H9 (cell line): ENCODE data around the gene IQGAP2. TPM values are rescaled to one million over a fixed set of nuclear protein-coding genes. Genes with fewer than 3 reads are reported as not detected.

Source experiments
- DNase-seq: peaks from one replicate; pipeline ENCODE4 v3.0.0-alpha.2; 2017
- H2AFZ ChIP-seq: one replicate; pipeline ENCODE4 v1.6.1; 2013; ENCODE audit warnings: mild to moderate bottlenecking, low read length, control low read depth, moderate library complexity
- H2AK5ac ChIP-seq: 2 replicates; pipeline ENCODE4 v1.6.1; 2013; ENCODE audit warnings: low read length, control low read depth, mixed read lengths; ENCODE audit not compliant: insufficient read length
- H2BK120ac ChIP-seq: one replicate; pipeline ENCODE4 v1.6.1; 2013; ENCODE audit warnings: low read depth, mild to moderate bottlenecking, low read length, control low read depth, inconsistent platforms; ENCODE audit not compliant: poor library complexity, severe bottlenecking
- H2BK12ac ChIP-seq: 2 replicates; pipeline ENCODE4 v1.6.1; 2013; ENCODE audit warnings: low read length, control low read depth, mixed read lengths, low read depth; ENCODE audit not compliant: insufficient read length
- H2BK15ac ChIP-seq: 2 replicates; pipeline ENCODE4 v1.6.1; 2013; ENCODE audit warnings: low read depth, low read length, control low read depth
- H2BK20ac ChIP-seq: one replicate; pipeline ENCODE4 v1.6.1; 2013; ENCODE audit warnings: low read depth, mild to moderate bottlenecking, low read length, control low read depth, inconsistent platforms; ENCODE audit not compliant: poor library complexity, severe bottlenecking
- H2BK5ac ChIP-seq: 2 replicates; pipeline ENCODE4 v1.6.1; 2013; ENCODE audit warnings: low read length, control low read depth, mixed read lengths; ENCODE audit not compliant: insufficient read length
- H3K14ac ChIP-seq: 2 replicates; pipeline ENCODE4 v1.6.1; 2013; ENCODE audit warnings: low read length, control low read depth; ENCODE audit not compliant: insufficient read depth
- H3K18ac ChIP-seq: 2 replicates; pipeline ENCODE4 v1.6.1; 2013; ENCODE audit warnings: low read depth, mild to moderate bottlenecking, mixed read lengths, low read length, control low read depth; ENCODE audit not compliant: insufficient read length
- H3K23ac ChIP-seq: 2 replicates; pipeline ENCODE4 v1.6.1; 2013; ENCODE audit warnings: low read length, control low read depth, mixed read lengths, low read depth; ENCODE audit not compliant: insufficient read length
- H3K23me2 ChIP-seq: 2 replicates; pipeline ENCODE4 v1.6.1; 2013; ENCODE audit warnings: low read depth, mild to moderate bottlenecking, mixed read lengths, low read length, control low read depth; ENCODE audit not compliant: insufficient read length, poor library complexity, severe bottlenecking
- H3K27ac ChIP-seq: 2 replicates; pipeline ENCODE4 v1.5.1; 2013; ENCODE audit warnings: low read length, control low read depth, mixed read lengths, low read depth; ENCODE audit not compliant: insufficient read length
- H3K27me3 ChIP-seq: 2 replicates; pipeline ENCODE4 v1.6.1; 2013; ENCODE audit warnings: low read length, control low read depth, inconsistent platforms; ENCODE audit not compliant: insufficient read depth
- H3K4ac ChIP-seq: 2 replicates; pipeline ENCODE4 v1.6.1; 2013; ENCODE audit warnings: low read depth, mild to moderate bottlenecking, control low read depth, inconsistent platforms, low read length, moderate library complexity
- H3K4me1 ChIP-seq: 2 replicates; pipeline ENCODE4 v1.6.1; 2013; ENCODE audit warnings: low read length, control low read depth, inconsistent platforms; ENCODE audit not compliant: insufficient read depth
- H3K4me2 ChIP-seq: 2 replicates; pipeline ENCODE4 v1.6.1; 2013; ENCODE audit warnings: low read length, control low read depth, mixed read lengths; ENCODE audit not compliant: insufficient read length, insufficient read depth
- H3K56ac ChIP-seq: 2 replicates; pipeline ENCODE4 v1.6.1; 2013; ENCODE audit warnings: low read depth, mild to moderate bottlenecking, mixed read lengths, low read length, control low read depth; ENCODE audit not compliant: insufficient read length
- H3K79me1 ChIP-seq: 2 replicates; pipeline ENCODE4 v1.6.1; 2013; ENCODE audit warnings: low read depth, mild to moderate bottlenecking, moderate library complexity, low read length, control low read depth, inconsistent platforms; ENCODE audit not compliant: insufficient read depth, poor library complexity, severe bottlenecking
- H3K79me2 ChIP-seq: 2 replicates; pipeline ENCODE4 v1.6.1; 2013; ENCODE audit warnings: low read length, control low read depth, inconsistent platforms; ENCODE audit not compliant: insufficient read depth
- H3K9ac ChIP-seq: 2 replicates; pipeline ENCODE4 v1.6.1; 2013; ENCODE audit warnings: low read length, control low read depth, mixed read lengths; ENCODE audit not compliant: insufficient read length; ENCODE audit errors: extremely low read depth
- H3K9me3 ChIP-seq: one replicate; pipeline ENCODE4 v1.6.1; 2013; ENCODE audit warnings: low read depth, low read length, inconsistent platforms; ENCODE audit not compliant: control insufficient read depth
- H3T11ph ChIP-seq: one replicate; pipeline ENCODE4 v1.6.1; 2013; ENCODE audit warnings: mild to moderate bottlenecking, low read length, control low read depth, inconsistent platforms
- H4K20me1 ChIP-seq: one replicate; pipeline ENCODE4 v1.6.1; 2013; ENCODE audit not compliant: control insufficient read depth, insufficient read length, insufficient read depth
- H4K5ac ChIP-seq: 2 replicates; pipeline ENCODE4 v1.6.1; 2013; ENCODE audit warnings: low read depth, mild to moderate bottlenecking, mixed read lengths, low read length, control low read depth; ENCODE audit not compliant: insufficient read length
- H4K8ac ChIP-seq: replicated peaks from 2 replicates; pipeline ENCODE4 v1.6.1; 2013; ENCODE audit warnings: low read length, control low read depth, mixed read lengths, low read depth; ENCODE audit not compliant: insufficient read length
- H4K91ac ChIP-seq: 2 replicates; pipeline ENCODE4 v1.6.1; 2013; ENCODE audit warnings: low read depth, mild to moderate bottlenecking, moderate library complexity, mixed read lengths, low read length, control low read depth; ENCODE audit not compliant: insufficient read length
- H3K27ac Mint-ChIP-seq, 3 experiments: 2 replicates in 2 of 3; 3 replicates in 1 of 3; pipeline ENCODE4 v1.8.0; 2020 to 2021; ENCODE audit warnings: mixed read lengths in 3 of 3, mild to moderate bottlenecking in 1 of 3, moderate library complexity in 1 of 3
- H3K27me3 Mint-ChIP-seq: 2 replicates; pipeline ENCODE4 v1.8.0; 2021; ENCODE audit warnings: low read depth, mild to moderate bottlenecking, moderate library complexity, mixed read lengths
- H3K36me3 Mint-ChIP-seq, 3 experiments: 2 replicates in 2 of 3; 3 replicates in 1 of 3; pipeline ENCODE4 v1.8.0; 2020 to 2021; ENCODE audit warnings: low read depth in 3 of 3, mixed read lengths in 3 of 3; ENCODE audit not compliant: insufficient read depth in 1 of 3
- H3K4me1 Mint-ChIP-seq, 2 experiments: 2 replicates each; pipeline ENCODE4 v1.8.0; 2020; ENCODE audit warnings: mixed read lengths in 2 of 2
- H3K4me3 Mint-ChIP-seq, 2 experiments: 2 replicates in 1 of 2; 3 replicates in 1 of 2; pipeline ENCODE4 v1.8.0; 2020 to 2021; ENCODE audit warnings: mild to moderate bottlenecking in 2 of 2, mixed read lengths in 2 of 2, moderate library complexity in 1 of 2
- H3K9me3 Mint-ChIP-seq, 2 experiments: 2 replicates in 1 of 2; 3 replicates in 1 of 2; pipeline ENCODE4 v1.8.0; 2020; ENCODE audit warnings: mild to moderate bottlenecking in 2 of 2, mixed read lengths in 2 of 2, moderate library complexity in 1 of 2
- CTCF ChIP-seq: fragments of 200-600 bp; sonication (generic); conservative IDR thresholded peaks from 3 replicates; pipeline ENCODE4 v1.8.0; 2021; ENCODE audit warnings: antibody characterized with exemption, mild to moderate bottlenecking
- WGBS: extraction: QIAGEN DNeasy Blood & Tissue Kit; methylation state at CpG from one replicate; pipeline ENCODE4 v1.1.7; 2013; ENCODE audit warnings: missing lambda C conversion rate, low lambda C conversion rate, mixed read lengths; ENCODE audit not compliant: insufficient read length; ENCODE audit errors: extremely low coverage; 5-methylcytosine and 5-hydroxymethylcytosine counted together
- total RNA-seq: library from RNA; stranded (reverse); gene quantifications from 2 replicates; pipeline ENCODE4 v1.2.1, GENCODE V29; 2021

Gene IQGAP2
- total RNA-seq, 1 experiment from 2014 or later, result 22.5 TPM

DNA sequence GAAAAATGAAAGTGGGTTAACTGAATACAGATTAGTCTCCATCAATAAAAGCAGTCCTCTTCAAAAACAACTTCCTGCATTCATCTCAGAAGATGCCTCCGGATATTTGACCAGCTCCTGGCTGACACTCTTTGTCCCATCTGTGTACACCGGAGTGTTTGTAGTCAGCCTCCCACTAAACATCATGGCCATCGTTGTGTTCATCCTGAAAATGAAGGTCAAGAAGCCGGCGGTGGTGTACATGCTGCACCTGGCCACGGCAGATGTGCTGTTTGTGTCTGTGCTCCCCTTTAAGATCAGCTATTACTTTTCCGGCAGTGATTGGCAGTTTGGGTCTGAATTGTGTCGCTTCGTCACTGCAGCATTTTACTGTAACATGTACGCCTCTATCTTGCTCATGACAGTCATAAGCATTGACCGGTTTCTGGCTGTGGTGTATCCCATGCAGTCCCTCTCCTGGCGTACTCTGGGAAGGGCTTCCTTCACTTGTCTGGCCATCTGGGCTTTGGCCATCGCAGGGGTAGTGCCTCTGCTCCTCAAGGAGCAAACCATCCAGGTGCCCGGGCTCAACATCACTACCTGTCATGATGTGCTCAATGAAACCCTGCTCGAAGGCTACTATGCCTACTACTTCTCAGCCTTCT lies 329.4 kb downstream of the IQGAP2 start:
- H3K9me3 Mint-ChIP-seq, result peaks cover 25 to 26% of the 10 kb centered on the region in 2 experiments

More for the DNA sequence above, 329.4 kb downstream of the IQGAP2 start:
- no peak overlapping the region for H4K91ac ChIP-seq
- H3K4me1 ChIP-seq, result no peaks in the 10 kb centered on the region
- H3K18ac ChIP-seq, result no peak overlapping the region
- TF ChIP-seq CTCF, result no peak
- H3K27ac ChIP-seq, result no peak overlapping the region
- Mint-ChIP-seq H3K27ac (peak overlapping the region in 2 of 3 experiments; percentile 9 to 58; a peak in 2 of 7 replicates), H3K36me3 (peaks cover 34 to 42% (median 36%) of the 10 kb centered on the region in 3 experiments), H3K4me3 (no peak overlapping the region), H3K4me1 (peaks cover 0 to 3% of the 10 kb centered on the region in 2 experiments; a peak in 1 of 4 replicates), H3K27me3 (no peaks in the 10 kb centered on the region)
- no CpG with 5 or more reads among the region's 15 CpGs for WGBS
- no peak for DNase-seq
- no peak overlapping the region for H3K9ac ChIP-seq
- H3K4ac ChIP-seq, result no peak overlapping the region
- H3K14ac ChIP-seq, result no peak overlapping the region
- no peaks in the 10 kb centered on the region for H3K23me2 ChIP-seq
- H2BK12ac ChIP-seq, result no peak overlapping the region
- H2AFZ ChIP-seq, result no peak overlapping the region
- H3K4me2 ChIP-seq, result no peak overlapping the region
- no peak overlapping the region for H4K8ac ChIP-seq
- H4K5ac ChIP-seq, result no peak overlapping the region
- no peak overlapping the region for H3K56ac ChIP-seq
- H3K9me3 ChIP-seq, result peaks cover 8% of the 10 kb centered on the region
- peaks cover 3% of the 10 kb centered on the region for H3K79me1 ChIP-seq
- no peaks in the 10 kb centered on the region for H4K20me1 ChIP-seq
- H2BK15ac ChIP-seq, result no peak overlapping the region
- H2AK5ac ChIP-seq, result no peak overlapping the region
- no peak overlapping the region for H2BK20ac ChIP-seq
- no peaks in the 10 kb centered on the region for H3K27me3 ChIP-seq
- H3K23ac ChIP-seq, result no peak overlapping the region
- 0 out of 2 replicates have a peak, but pooled peaks cover 2% of the 10 kb centered on the region for H3K79me2 ChIP-seq
- no peak overlapping the region for H2BK5ac ChIP-seq
- H2BK120ac ChIP-seq, result no peak overlapping the region
- H3T11ph ChIP-seq, result no peak overlapping the region
